Karpas-422 (cell line): Measurements from ENCODE around the gene NIT1. TPM values are rescaled to one million over a fixed set of nuclear protein-coding genes. Genes with fewer than 3 reads are reported as not detected.

Source experiments
- DNase-seq: peaks from one replicate; pipeline ENCODE4 v3.0.0-alpha.2; 2015
- H2AFZ ChIP-seq: fragments of 200-600 bp; sonication (generic); 2 replicates; pipeline ENCODE4 v1.6.1; 2014; ENCODE audit warnings: antibody characterized with exemption, low read length, mixed read lengths
- H3K27ac ChIP-seq: fragments of 200-600 bp; sonication (generic); 2 replicates; pipeline ENCODE4 v1.5.1; 2014; ENCODE audit warnings: mild to moderate bottlenecking, low read length, moderate library complexity
- H3K27me3 ChIP-seq: fragments of 200-600 bp; sonication (generic); 2 replicates; pipeline ENCODE4 v1.6.1; 2014; ENCODE audit warnings: low read length, mixed read lengths
- H3K36me3 ChIP-seq: fragments of 200-600 bp; sonication (generic); 2 replicates; pipeline ENCODE4 v1.6.1; 2014; ENCODE audit warnings: low read length, mixed read lengths; ENCODE audit not compliant: insufficient read depth
- H3K4me1 ChIP-seq: fragments of 200-600 bp; sonication (generic); 2 replicates; pipeline ENCODE4 v1.6.1; 2014; ENCODE audit warnings: mild to moderate bottlenecking, low read length, mixed read lengths
- H3K4me2 ChIP-seq: fragments of 200-600 bp; sonication (generic); 2 replicates; pipeline ENCODE4 v1.6.1; 2014; ENCODE audit warnings: low read length, low read depth, mild to moderate bottlenecking; ENCODE audit not compliant: poor library complexity, severe bottlenecking
- H3K4me3 ChIP-seq: fragments of 200-600 bp; sonication (generic); 2 replicates; pipeline ENCODE4 v1.5.1; 2014; ENCODE audit warnings: mild to moderate bottlenecking, antibody characterized with exemption, low read length, mixed read lengths
- H3K79me2 ChIP-seq: fragments of 200-600 bp; sonication (generic); 2 replicates; pipeline ENCODE4 v1.6.1; 2014; ENCODE audit warnings: mild to moderate bottlenecking, low read length, mixed read lengths
- H3K9ac ChIP-seq: fragments of 200-600 bp; sonication (generic); 2 replicates; pipeline ENCODE4 v1.6.0; 2014; ENCODE audit warnings: low read length
- H3K9me2 ChIP-seq: fragments of 200-600 bp; sonication (generic), shearing (Covaris generic); replicated peaks from 2 replicates; pipeline ENCODE4 v1.6.0; 2014; ENCODE audit warnings: mild to moderate bottlenecking, low read length, moderate library complexity; ENCODE audit not compliant: insufficient read depth
- H3K9me3 ChIP-seq: fragments of 300-700, 200-600 bp; sonication (generic); 2 replicates; pipeline ENCODE4 v1.6.1; 2014; ENCODE audit warnings: low read length, mixed read lengths
- H4K20me1 ChIP-seq: fragments of 200-600 bp; sonication (generic); 2 replicates; pipeline ENCODE4 v1.6.1; 2014; ENCODE audit warnings: mild to moderate bottlenecking, antibody characterized with exemption, low read length, low read depth; ENCODE audit not compliant: insufficient read depth
- total RNA-seq: library from RNA; depleted of rRNA; stranded (reverse); fragments of >200 nt; shearing (Covaris generic); gene quantifications from 2 replicates; pipeline ENCODE4 v1.2.3, GENCODE V29; 2014; ENCODE audit warnings: low replicate concordance

The NIT1 gene
- total RNA-seq, 1 experiment from 2014 or later, result 41.5 TPM

DNA sequence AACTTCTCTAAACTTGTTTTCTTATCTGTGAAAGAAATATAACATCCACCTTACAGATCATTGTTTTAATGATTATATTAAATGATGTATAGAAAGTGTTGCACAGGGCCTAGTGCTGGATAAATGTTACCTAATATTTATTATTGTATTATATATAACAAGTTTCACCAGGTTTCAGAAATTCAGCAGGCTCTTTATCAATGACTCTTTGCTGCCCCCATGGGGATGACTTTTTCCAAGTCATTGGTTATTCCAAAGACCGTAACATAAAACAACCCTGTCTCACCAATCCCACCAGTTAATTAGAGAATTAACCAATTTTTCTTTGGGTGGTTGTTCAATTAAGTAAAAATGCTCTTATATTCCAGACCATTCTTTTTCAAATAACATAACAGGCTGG lies 21.9 kb downstream of the NIT1 start:
- H3K4me1 ChIP-seq, result no peaks in the 10 kb centered on the region; the same call in 1 of the 2 replicates
- H2AFZ ChIP-seq, result no peak overlapping the region
- H3K36me3 ChIP-seq, result no peaks in the 10 kb centered on the region
- no peaks in the 10 kb centered on the region for H3K9me2 ChIP-seq
- H3K27ac ChIP-seq, result no peak overlapping the region
- no peak overlapping the region for H3K4me2 ChIP-seq
- no peak overlapping the region for H3K4me3 ChIP-seq
- H3K9ac ChIP-seq, result no peak overlapping the region
- H4K20me1 ChIP-seq, result no peaks in the 10 kb centered on the region
- no peaks in the 10 kb centered on the region for H3K9me3 ChIP-seq
- 0 out of 2 replicates have a peak, but pooled peaks cover 3% of the 10 kb centered on the region for H3K79me2 ChIP-seq
- no peaks in the 10 kb centered on the region for H3K27me3 ChIP-seq
- DNase-seq, result peak; percentile 59

DNA sequence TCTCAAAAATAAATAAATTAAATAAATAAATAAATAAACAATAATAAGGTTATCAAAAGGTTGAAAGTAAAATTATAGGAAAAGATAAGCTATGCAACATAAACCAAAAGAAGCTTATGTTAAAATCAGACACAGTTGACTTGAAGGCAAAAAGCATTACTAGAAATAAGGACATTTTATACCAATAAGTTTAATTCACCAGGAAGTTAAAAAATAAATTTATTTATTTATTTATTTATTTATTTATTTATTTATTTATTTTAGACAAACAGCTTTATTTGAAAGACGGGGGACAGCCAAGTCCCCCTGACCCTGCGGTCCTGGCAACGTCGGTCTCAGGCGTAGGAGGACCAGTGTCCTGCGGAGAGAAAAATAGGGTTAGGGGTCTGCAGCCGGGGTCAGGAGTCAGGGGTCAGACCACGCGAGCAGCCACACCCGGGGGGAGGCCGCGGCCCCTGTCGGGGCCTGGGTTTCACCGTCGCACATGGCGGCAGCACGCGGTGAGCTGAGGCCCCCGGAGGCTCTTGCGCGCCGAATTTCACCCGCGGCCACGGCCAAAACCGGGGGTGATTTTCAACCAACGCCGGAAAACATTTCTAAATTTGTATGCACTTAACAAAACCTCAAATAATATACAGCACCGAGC lies 23.0 kb downstream of the NIT1 start:
- Histone ChIP-seq H3K27me3 (no peaks in the 10 kb centered on the region), H2AFZ (no peak overlapping the region), H3K4me2 (no peak overlapping the region), H3K27ac (no peak overlapping the region), H3K4me3 (no peak overlapping the region), H3K9me3 (no peaks in the 10 kb centered on the region), H4K20me1 (no peaks in the 10 kb centered on the region), H3K36me3 (no peaks in the 10 kb centered on the region), H3K9me2 (no peaks in the 10 kb centered on the region), H3K9ac (no peak overlapping the region), H3K79me2 (no peaks in the 10 kb centered on the region), H3K4me1 (no peaks in the 10 kb centered on the region; the same call in 1 of the 2 replicates)
- no peak for DNase-seq

DNA sequence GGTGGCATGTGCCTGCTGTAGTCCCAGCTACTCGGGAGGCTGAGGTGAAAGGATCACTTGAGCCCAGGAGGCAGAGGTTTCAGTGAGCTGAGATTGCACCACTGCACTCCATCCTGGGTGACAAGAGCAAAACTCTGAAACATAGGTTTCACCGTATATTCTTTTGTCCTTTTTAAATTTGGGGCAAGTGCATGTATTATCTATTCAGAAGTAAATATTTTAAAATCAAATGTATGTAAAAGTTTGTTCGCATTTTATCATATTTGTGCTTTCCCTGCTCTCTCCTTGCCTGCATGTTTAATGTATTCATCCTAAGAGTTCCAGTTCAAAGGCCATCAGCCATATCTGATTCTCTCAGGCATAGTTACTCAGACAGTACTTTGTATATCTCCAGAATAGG lies 27.9 kb downstream of the NIT1 start:
- no peak for DNase-seq
- Histone ChIP-seq H2AFZ (no peak overlapping the region), H3K9me2 (no peaks in the 10 kb centered on the region), H4K20me1 (no peaks in the 10 kb centered on the region), H3K4me2 (no peak overlapping the region), H3K79me2 (no peaks in the 10 kb centered on the region), H3K9ac (no peak overlapping the region), H3K36me3 (no peaks in the 10 kb centered on the region), H3K4me1 (no peaks in the 10 kb centered on the region), H3K4me3 (no peak overlapping the region), H3K9me3 (no peaks in the 10 kb centered on the region), H3K27me3 (no peaks in the 10 kb centered on the region), H3K27ac (no peak overlapping the region)

GRCh38 chr1:161153176-161153575 lies 35.3 kb downstream of the NIT1 start:
- Histone ChIP-seq H3K4me1 (peaks cover 18% of the 10 kb centered on the region), H3K9ac (peak overlapping the region; percentile 84), H3K4me3 (peak overlapping the region; percentile 90), H4K20me1 (no peaks in the 10 kb centered on the region), H3K4me2 (peak overlapping the region; percentile 69), H3K9me3 (no peaks in the 10 kb centered on the region), H2AFZ (no peak overlapping the region), H3K79me2 (peaks cover 18% of the 10 kb centered on the region), H3K36me3 (0 out of 2 replicates have a peak, but pooled peaks cover 3% of the 10 kb centered on the region), H3K27me3 (no peaks in the 10 kb centered on the region), H3K27ac (peak overlapping the region; percentile 84), H3K9me2 (no peaks in the 10 kb centered on the region)
- peak; percentile 50 for DNase-seq

DNA sequence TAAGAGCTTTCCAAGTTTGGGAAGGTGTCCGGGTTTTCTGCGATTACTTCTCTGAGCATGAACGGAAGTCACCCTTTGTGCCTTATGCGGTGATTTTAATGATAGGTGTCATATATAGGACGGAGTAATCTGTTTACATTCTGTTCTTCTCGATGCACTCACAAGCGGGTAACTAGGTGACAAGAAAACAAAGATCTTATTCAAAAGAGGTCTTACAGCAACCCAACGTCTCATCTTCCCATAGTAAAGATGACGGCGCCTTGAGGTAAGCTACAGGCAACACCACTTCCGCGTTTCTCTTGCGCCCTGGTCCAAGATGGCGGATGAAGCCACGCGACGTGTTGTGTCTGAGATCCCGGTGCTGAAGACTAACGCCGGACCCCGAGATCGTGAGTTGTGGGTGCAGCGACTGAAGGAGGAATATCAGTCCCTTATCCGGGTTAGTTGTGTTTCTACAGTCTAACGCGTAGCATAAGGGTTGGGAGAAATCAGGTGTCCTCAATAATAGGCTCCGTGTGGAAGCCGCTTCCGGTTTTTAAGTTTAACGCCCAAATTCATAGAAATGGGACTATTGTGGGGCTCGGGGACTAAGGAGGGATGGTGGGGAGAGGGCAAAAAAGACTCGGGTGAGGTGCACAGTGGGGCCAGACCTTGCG lies 35.9 kb downstream of the NIT1 start, which contains the start of gene UFC1:
Gene UFC1, plus strand, starts transcription at position 297 of the 656 bp plus-strand sequence. Its CDS starts 20 bp downstream, at position 317.
- Histone ChIP-seq H3K9me2 (no peaks in the 10 kb centered on the region), H4K20me1 (no peaks in the 10 kb centered on the region), H3K36me3 (0 out of 2 replicates have a peak, but pooled peaks cover 3% of the 10 kb centered on the region), H2AFZ (peak within 1 kb of the TSS; percentile 87), H3K4me3 (peak within 1 kb of the TSS; percentile 90), H3K27me3 (no peaks in the 10 kb centered on the region), H3K4me2 (peak within 1 kb of the TSS; percentile 69), H3K4me1 (peaks cover 25% of the 10 kb centered on the region), H3K27ac (peak within 1 kb of the TSS; percentile 84), H3K79me2 (peaks cover 18% of the 10 kb centered on the region), H3K9me3 (no peaks in the 10 kb centered on the region), H3K9ac (peak within 1 kb of the TSS; percentile 84)
- peak; percentile 96 for DNase-seq

GRCh38 chr1:161157867-161158266 lies 40.0 kb downstream of the NIT1 start:
- DNase-seq, result peak; percentile 62
- Histone ChIP-seq H3K9me3 (no peaks in the 10 kb centered on the region), H4K20me1 (no peaks in the 10 kb centered on the region), H3K9ac (no peak overlapping the region), H3K79me2 (peaks cover 37% of the 10 kb centered on the region), H3K27ac (no peak overlapping the region), H3K4me3 (no peak overlapping the region), H2AFZ (no peak overlapping the region), H3K36me3 (0 out of 2 replicates have a peak, but pooled peaks cover 3% of the 10 kb centered on the region), H3K27me3 (no peaks in the 10 kb centered on the region), H3K4me2 (no peak overlapping the region), H3K9me2 (no peaks in the 10 kb centered on the region), H3K4me1 (peaks cover 52% of the 10 kb centered on the region)

DNA sequence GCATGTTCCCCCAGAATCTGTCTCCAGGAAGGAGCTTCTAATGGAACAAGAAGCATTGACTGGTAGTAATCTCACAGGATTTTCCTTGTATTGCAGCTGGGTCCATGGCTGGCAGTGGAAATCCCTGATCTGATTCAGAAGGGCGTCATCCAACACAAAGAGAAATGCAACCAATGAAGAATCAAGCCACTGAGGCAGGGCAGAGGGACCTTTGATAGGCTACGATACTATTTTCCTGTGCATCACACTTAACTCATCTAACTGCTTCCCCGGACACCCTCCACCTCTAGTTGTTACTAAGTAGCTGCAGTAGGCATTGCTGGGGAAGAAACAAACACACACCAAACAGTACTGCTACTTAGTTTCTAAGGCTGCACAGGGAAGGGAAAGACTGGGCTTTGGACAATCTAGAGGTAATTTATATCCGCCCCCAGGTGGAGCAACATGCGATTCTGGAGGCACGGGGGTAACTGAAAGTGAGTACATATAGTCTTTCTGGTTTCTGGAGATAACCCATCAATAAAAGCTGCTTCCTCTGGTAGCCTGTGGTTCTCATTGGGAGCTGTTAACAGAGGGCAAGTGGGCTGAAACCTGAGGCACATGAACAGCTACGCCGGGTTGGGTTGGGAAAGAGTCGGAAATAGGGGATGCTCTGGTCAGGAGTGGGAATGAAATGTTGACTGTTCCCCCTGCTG lies 40.6 kb downstream of the NIT1 start:
- Histone ChIP-seq H3K79me2 (peaks cover 37% of the 10 kb centered on the region), H3K4me2 (peak overlapping the region; percentile 98), H3K4me1 (peaks cover 49% of the 10 kb centered on the region), H3K4me3 (peak overlapping the region; percentile 95), H4K20me1 (no peaks in the 10 kb centered on the region), H2AFZ (peak overlapping the region; percentile 69; the same call in 1 of the 2 replicates), H3K9me2 (no peaks in the 10 kb centered on the region), H3K27me3 (no peaks in the 10 kb centered on the region), H3K9me3 (no peaks in the 10 kb centered on the region), H3K27ac (peak overlapping the region; percentile 8; the same call in 1 of the 2 replicates), H3K36me3 (0 out of 2 replicates have a peak, but pooled peaks cover 3% of the 10 kb centered on the region), H3K9ac (peak overlapping the region; percentile 98)
- DNase-seq, result no peak
